ENCODE measurements around the gene RHPN2. TPM values are rescaled to one million over a fixed set of nuclear protein-coding genes. Genes with fewer than 3 reads are reported as not detected.
A peak's percentile ranks its signal among the peaks of the same experiment; 100 is the strongest.

Gene RHPN2
- total and polyA plus RNA-seq, 2 of the 13 experiments (the other 11 are each of a cell fraction or from before 2014, with no cell fraction given), result 20.3 to 48.0 TPM

DNA sequence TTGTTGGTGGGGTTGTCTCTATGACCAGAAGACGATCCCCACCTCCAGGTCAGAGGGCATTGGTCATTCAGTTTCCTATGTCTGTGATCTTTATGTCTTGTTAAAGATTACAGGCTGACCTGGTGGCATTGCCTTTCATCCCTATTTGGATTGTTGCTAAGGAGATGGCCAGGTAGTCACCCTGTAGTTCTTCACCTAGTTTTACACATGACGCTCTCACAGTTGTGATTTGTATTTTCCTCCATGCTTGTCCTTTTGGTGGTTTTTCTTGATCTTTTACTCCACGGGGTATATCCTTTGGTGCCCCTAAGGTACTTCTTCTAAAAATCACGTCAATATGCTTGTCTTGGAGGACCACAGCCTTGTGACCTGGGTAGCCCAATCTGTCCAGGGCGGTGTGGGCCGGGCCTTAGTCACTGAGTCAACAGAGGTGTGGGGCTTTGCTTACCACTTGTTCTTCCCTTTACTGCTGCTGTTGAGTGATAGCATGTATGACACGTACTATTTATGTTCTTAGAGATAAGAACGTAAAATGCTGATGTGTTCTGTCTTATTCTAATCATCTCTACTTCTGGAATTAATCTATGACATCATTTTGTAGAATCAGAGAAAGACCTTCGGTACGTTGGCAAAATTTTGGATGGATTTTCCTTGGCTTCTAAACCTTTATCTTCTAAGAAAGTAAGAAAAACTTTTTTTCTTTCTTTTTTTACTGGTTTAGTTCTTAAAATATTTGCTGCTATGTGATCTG, 36.4 kb upstream of the RHPN2 start (continued):
- TF ChIP-seq ZNF101 (CRISPR knock-in tag; IDR thresholded peaks at IDR 0.05; ENCODE audit: borderline replicate concordance, low read depth) (no peak), AHR (CRISPR knock-in tag; IDR thresholded peaks at IDR 0.05) (no peak), SAP130 (CRISPR knock-in tag; IDR thresholded peaks at IDR 0.05; ENCODE audit: low read depth) (peak; percentile 65), ZNF451 (CRISPR knock-in tag; IDR thresholded peaks at IDR 0.05) (no peak), MEIS1 (CRISPR knock-in tag; IDR thresholded peaks at IDR 0.05; ENCODE audit: borderline replicate concordance) (no peak), MBNL3 (CRISPR knock-in tag; conservative IDR thresholded peaks at IDR 0.05) (no peak), POLR2AphosphoS5 (IDR thresholded peaks at IDR 0.05; ENCODE audit: low read depth, low read length) (no peak), FOSL2 (CRISPR knock-in tag; IDR thresholded peaks at IDR 0.05) (peak; percentile 90), ETV6 (CRISPR knock-in tag; conservative IDR thresholded peaks at IDR 0.05) (no peak), ZNF562 (CRISPR knock-in tag; IDR thresholded peaks at IDR 0.05; ENCODE audit: borderline replicate concordance) (no peak), ASH2L (IDR thresholded peaks at IDR 0.05; ENCODE audit: insufficient read length, low read depth, low read length) (peak; percentile 83), BRD4 (CRISPR knock-in tag; IDR thresholded peaks at IDR 0.05) (no peak), ZNF251 (CRISPR knock-in tag; IDR thresholded peaks at IDR 0.05) (no peak), GPN1 (CRISPR knock-in tag; IDR thresholded peaks at IDR 0.05; ENCODE audit: borderline replicate concordance) (no peak), FOXK2 (IDR thresholded peaks at IDR 0.05) (no peak), ESRRA (CRISPR knock-in tag; IDR thresholded peaks at IDR 0.05; ENCODE audit: low read depth) (no peak), ZNF253 (CRISPR knock-in tag; IDR thresholded peaks at IDR 0.05; ENCODE audit: borderline replicate concordance) (no peak), NR2F2 (IDR thresholded peaks at IDR 0.05; ENCODE audit: borderline replicate concordance, low read depth) (peak; percentile 100)
- TF ChIP-seq, protein P1, sequence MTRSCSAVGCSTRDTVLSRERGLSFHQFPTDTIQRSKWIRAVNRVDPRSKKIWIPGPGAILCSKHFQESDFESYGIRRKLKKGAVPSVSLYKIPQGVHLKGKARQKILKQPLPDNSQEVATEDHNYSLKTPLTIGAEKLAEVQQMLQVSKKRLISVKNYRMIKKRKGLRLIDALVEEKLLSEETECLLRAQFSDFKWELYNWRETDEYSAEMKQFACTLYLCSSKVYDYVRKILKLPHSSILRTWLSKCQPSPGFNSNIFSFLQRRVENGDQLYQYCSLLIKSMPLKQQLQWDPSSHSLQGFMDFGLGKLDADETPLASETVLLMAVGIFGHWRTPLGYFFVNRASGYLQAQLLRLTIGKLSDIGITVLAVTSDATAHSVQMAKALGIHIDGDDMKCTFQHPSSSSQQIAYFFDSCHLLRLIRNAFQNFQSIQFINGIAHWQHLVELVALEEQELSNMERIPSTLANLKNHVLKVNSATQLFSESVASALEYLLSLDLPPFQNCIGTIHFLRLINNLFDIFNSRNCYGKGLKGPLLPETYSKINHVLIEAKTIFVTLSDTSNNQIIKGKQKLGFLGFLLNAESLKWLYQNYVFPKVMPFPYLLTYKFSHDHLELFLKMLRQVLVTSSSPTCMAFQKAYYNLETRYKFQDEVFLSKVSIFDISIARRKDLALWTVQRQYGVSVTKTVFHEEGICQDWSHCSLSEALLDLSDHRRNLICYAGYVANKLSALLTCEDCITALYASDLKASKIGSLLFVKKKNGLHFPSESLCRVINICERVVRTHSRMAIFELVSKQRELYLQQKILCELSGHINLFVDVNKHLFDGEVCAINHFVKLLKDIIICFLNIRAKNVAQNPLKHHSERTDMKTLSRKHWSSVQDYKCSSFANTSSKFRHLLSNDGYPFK (CRISPR knock-in tag; IDR thresholded peaks at IDR 0.05; ENCODE audit: borderline replicate concordance), result no peak
- TF ChIP-seq, protein P2, sequence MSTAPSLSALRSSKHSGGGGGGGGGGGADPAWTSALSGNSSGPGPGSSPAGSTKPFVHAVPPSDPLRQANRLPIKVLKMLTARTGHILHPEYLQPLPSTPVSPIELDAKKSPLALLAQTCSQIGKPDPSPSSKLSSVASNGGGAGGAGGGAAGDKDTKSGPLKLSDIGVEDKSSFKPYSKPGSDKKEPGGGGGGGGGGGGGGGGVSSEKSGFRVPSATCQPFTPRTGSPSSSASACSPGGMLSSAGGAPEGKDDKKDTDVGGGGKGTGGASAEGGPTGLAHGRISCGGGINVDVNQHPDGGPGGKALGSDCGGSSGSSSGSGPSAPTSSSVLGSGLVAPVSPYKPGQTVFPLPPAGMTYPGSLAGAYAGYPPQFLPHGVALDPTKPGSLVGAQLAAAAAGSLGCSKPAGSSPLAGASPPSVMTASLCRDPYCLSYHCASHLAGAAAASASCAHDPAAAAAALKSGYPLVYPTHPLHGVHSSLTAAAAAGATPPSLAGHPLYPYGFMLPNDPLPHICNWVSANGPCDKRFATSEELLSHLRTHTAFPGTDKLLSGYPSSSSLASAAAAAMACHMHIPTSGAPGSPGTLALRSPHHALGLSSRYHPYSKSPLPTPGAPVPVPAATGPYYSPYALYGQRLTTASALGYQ (CRISPR knock-in tag; IDR thresholded peaks at IDR 0.05), result peak; percentile 96
- TF ChIP-seq, protein P3, sequence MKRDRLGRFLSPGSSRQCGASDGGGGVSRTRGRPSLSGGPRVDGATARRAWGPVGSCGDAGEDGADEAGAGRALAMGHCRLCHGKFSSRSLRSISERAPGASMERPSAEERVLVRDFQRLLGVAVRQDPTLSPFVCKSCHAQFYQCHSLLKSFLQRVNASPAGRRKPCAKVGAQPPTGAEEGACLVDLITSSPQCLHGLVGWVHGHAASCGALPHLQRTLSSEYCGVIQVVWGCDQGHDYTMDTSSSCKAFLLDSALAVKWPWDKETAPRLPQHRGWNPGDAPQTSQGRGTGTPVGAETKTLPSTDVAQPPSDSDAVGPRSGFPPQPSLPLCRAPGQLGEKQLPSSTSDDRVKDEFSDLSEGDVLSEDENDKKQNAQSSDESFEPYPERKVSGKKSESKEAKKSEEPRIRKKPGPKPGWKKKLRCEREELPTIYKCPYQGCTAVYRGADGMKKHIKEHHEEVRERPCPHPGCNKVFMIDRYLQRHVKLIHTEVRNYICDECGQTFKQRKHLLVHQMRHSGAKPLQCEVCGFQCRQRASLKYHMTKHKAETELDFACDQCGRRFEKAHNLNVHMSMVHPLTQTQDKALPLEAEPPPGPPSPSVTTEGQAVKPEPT (CRISPR knock-in tag; IDR thresholded peaks at IDR 0.05; ENCODE audit: low read depth), result no peak
- TF ChIP-seq, protein P4, sequence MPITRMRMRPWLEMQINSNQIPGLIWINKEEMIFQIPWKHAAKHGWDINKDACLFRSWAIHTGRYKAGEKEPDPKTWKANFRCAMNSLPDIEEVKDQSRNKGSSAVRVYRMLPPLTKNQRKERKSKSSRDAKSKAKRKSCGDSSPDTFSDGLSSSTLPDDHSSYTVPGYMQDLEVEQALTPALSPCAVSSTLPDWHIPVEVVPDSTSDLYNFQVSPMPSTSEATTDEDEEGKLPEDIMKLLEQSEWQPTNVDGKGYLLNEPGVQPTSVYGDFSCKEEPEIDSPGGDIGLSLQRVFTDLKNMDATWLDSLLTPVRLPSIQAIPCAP (CRISPR knock-in tag; IDR thresholded peaks at IDR 0.05; ENCODE audit: low read depth), result no peak

Measured in HepG2 (cell line).